GM13977 (cell line): Measurements from ENCODE around the gene PLEKHH3.
A peak's percentile ranks its signal among the peaks of the same experiment; 100 is the strongest.
"Not testable (repeated sequence)": the region's sequence is repeated elsewhere in the genome, so short reads cannot be mapped to it uniquely, and the experiment has no call there.

Experiments used
- DNase-seq: peaks from one replicate; pipeline ENCODE4 v3.0.0; 2012; ENCODE audit warnings: low spot score
- CTCF ChIP-seq: IDR thresholded peaks from 2 replicates; pipeline ENCODE4 v1.5.1; 2012; ENCODE audit warnings: mild to moderate bottlenecking, control low read depth; ENCODE audit not compliant: insufficient read depth; ENCODE audit errors: extremely low read depth, missing control alignments
- in situ Hi-C: fragments of 300-500 bp; cut with MboI; formaldehyde crosslinking; loops from one replicate; pipeline ENCODE4 v1.12.0; 2022; ENCODE audit warnings: low sequenced_read_pairs, low pct_unique_long_range_greater_than_20kb, mixed read lengths, inconsistent platforms; ENCODE audit not compliant: unreplicated experiment

PLEKHH3 gene

GRCh38 chr17:42623271-42623670 is 53.5 kb downstream of the PLEKHH3 start:
- in situ Hi-C loops: no loop called here
- no peak for TF ChIP-seq CTCF

GRCh38 chr17:42621987-42622386 is 54.8 kb downstream of the PLEKHH3 start:
- DNase-seq, in situ Hi-C loops: not testable (repeated sequence)

More at GRCh38 chr17:42623271-42623670, 53.5 kb downstream of the PLEKHH3 start:
- no peak for DNase-seq

- DNase-seq: peak; percentile 78
- peak; percentile 53 for TF ChIP-seq CTCF
- in situ Hi-C loops: loop anchor here (10.0 kb wide), 1 partner anchor 46 kb away; no protein-coding TSS in a partner anchor
Measured at GRCh38 chr17:42618442-42619150, 58.2 kb downstream of the PLEKHH3 start.

GRCh38 chr17:42617956-42618431 is 58.8 kb downstream of the PLEKHH3 start:
- peak; percentile 43 for DNase-seq
- in situ Hi-C loops: loop anchor here (10.0 kb wide), 1 partner anchor 47 kb away; no protein-coding TSS in a partner anchor
- no peak for TF ChIP-seq CTCF
